Small intestine (tissue), 7 donors: ENCODE results near the gene UBXN11. TPM values are rescaled to one million over a fixed set of nuclear protein-coding genes. Genes with fewer than 3 reads are reported as not detected.
A peak's percentile ranks its signal among the peaks of the same experiment; 100 is the strongest.

Source experiments
- DNase-seq, 2 donors: peaks; one replicate each; pipeline versions ENCODE4 v3.0.0 to v3.0.0-alpha.2; 2013
- FAIRE-seq: peaks from 2 replicates; lab custom pipeline; 2012; peaks lifted over from hg19 to GRCh38; lab: Jason Lieb, UNC
- H3K27ac ChIP-seq, 3 donors: one replicate each; pipeline ENCODE4 v1.5.1; 2013; ENCODE audit warnings: low read length in 2 of 3, mild to moderate bottlenecking in 2 of 3, control low read depth in 1 of 3, inconsistent platforms in 1 of 3, low read depth in 1 of 3, moderate library complexity in 1 of 3
- H3K27me3 ChIP-seq, 3 donors: one replicate each; pipeline ENCODE4 v1.6.1; 2013; ENCODE audit warnings: low read length in 3 of 3, inconsistent platforms in 1 of 3; ENCODE audit not compliant: control insufficient read depth in 3 of 3, insufficient read depth in 3 of 3
- H3K36me3 ChIP-seq, 3 donors: one replicate each; pipeline ENCODE4 v1.6.1; 2013; ENCODE audit warnings: low read length in 3 of 3, inconsistent platforms in 1 of 3, low read depth in 1 of 3, mild to moderate bottlenecking in 1 of 3, moderate library complexity in 1 of 3; ENCODE audit not compliant: control insufficient read depth in 3 of 3, insufficient read depth in 2 of 3
- H3K4me1 ChIP-seq, 3 donors: one replicate each; pipeline ENCODE4 v1.6.1; 2013; ENCODE audit warnings: low read length in 2 of 3, inconsistent platforms in 1 of 3, low read depth in 1 of 3, mild to moderate bottlenecking in 1 of 3, moderate library complexity in 1 of 3; ENCODE audit not compliant: control insufficient read depth in 3 of 3, insufficient read depth in 2 of 3
- H3K4me3 ChIP-seq, 3 donors: one replicate each; pipeline ENCODE4 v1.5.1; 2013; ENCODE audit warnings: low read length in 3 of 3, control low read depth in 1 of 3, inconsistent platforms in 1 of 3, low read depth in 1 of 3, mild to moderate bottlenecking in 1 of 3, moderate library complexity in 1 of 3
- H3K9me3 ChIP-seq, 2 donors: one replicate each; pipeline ENCODE4 v1.6.1; 2013; ENCODE audit warnings: low read depth in 1 of 2, low read length in 1 of 2; ENCODE audit not compliant: control insufficient read depth in 2 of 2, insufficient read depth in 1 of 2
- WGBS, 3 donors: extraction: QIAGEN DNeasy Blood & Tissue Kit; methylation state at CpG; one replicate each; pipeline ENCODE4 v1.1.7; 2013; 5-methylcytosine and 5-hydroxymethylcytosine counted together
- polyA plus RNA-seq, 4 donors: library from polyadenylated mRNA; stranded (reverse) in 3 of 4; unstranded in 1 of 4; fragments of 200-250 nt in 3 of 4; fragments of 120-200 nt in 1 of 4; gene quantifications; one replicate each; pipeline versions ENCODE4 v1.2.1 to v1.2.3, GENCODE V29; 2013
- donor health status: healthy with polysubstance abuse.
- donor health status: control.
- donor health status: control.
- donor health status: Bipolar disorder and iron deficiency.
- donor health status: healthy.

UBXN11 gene
- polyA plus RNA-seq, 4 donors, result 1.1 to 35.5 (median 11.4) TPM

DNA sequence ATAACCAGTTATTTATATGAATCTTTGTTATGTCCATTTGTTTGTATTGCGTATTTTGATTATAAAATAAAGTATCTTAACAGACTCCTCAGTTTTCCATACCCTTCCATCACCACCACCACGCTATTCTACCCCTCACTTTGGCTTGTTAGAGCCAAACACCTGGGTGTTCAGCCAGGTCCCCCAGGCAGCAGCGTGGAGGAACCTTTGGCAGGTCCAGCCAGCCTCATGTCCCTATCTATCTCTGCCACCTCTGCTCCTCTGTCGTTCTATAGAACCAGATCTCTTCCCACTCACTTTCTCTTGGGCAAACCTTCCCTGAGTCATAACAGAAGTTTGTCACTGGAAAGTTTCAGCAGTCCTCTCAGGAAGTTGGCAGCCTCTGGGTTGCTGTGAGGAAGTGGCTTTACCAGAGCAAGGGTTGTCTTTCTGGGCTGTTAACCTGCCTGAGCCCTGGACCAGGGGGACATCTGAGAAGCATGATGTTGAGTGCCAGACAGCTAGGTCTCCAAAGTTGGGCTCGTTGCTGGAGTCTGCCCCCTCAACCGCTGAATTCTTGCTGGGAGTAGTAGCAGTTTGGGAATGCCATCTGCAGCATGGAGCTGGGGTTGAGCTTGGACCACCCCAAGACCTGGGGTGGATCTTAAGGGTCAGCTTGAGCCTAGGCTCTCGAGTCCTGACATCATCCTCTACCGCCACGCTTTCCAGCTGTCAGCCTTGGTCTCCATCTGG is 27.5 kb downstream of the UBXN11 start:
- H3K27ac ChIP-seq, result peak overlapping the region; percentile 92 to 96 (median 93)
- DNase-seq, result peak; percentile 51 to 63
- H3K9me3 ChIP-seq, result no peaks in the 10 kb centered on the region
- H3K4me3 ChIP-seq, result peak overlapping the region in 2 of 3 donors; percentile 93 to 95
- FAIRE-seq, result no peak
- peaks cover 0 to 59% (median 2%) of the 10 kb centered on the region in 3 donors for H3K36me3 ChIP-seq
- peaks cover 22 to 58% (median 29%) of the 10 kb centered on the region in 3 donors for H3K4me1 ChIP-seq
- H3K27me3 ChIP-seq, result no peaks in the 10 kb centered on the region
- 36 to 37% (median 37%) methylated on average over 9 of the region's 9 CpGs for WGBS, 3 donors

DNA sequence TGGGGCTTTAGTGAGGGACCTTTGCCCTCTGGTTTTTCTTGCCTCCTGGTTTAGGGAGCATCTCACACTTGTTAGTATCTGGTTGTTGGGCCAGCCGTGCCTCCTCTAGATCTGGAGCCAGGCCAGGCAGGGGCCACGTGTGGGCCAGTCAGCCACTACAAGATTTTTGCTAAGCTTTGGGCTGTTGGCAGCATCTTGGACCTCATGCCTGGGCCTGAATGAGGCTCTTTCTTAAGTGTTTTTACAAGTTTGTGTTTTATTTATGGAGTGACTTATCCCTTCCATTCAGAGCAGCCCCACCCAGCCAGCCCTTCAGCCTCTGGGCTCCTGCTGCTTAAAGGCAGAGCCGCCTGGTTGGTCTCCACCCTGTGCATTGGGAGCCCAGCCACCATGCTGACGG is 28.1 kb downstream of the UBXN11 start:
- Histone ChIP-seq H3K4me1 (peaks cover 22 to 58% (median 29%) of the 10 kb centered on the region in 3 donors), H3K27ac (peak overlapping the region; percentile 92 to 96 (median 93)), H3K36me3 (peaks cover 0 to 53% (median 2%) of the 10 kb centered on the region in 3 donors), H3K4me3 (no peak overlapping the region), H3K9me3 (no peaks in the 10 kb centered on the region), H3K27me3 (no peaks in the 10 kb centered on the region)
- WGBS, 3 donors, result 18 to 36% (median 22%) methylated on average over 4 of the region's 4 CpGs
- DNase-seq (peak; percentile 48 to 75), FAIRE-seq (no peak)

DNA sequence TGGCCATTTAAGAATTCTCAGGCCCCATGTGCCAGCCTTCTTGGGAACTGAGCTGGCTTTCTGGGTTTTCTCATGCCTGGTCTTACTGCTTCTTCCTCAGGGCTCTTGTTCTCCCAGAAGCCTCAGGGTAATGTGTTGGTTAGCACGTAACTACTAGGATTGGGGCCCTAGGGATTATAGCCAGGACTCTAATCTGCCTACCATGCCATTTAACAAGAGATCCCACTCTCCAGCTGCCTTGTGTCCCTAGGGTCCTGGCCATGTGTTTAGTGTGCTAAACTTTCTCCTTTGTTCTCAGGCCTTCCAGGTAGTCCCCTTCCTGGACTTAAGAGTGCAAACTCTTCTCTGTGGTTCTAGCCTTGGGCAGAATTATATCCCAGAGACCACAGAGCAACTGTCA is 28.7 kb downstream of the UBXN11 start:
- Histone ChIP-seq H3K36me3 (peaks cover 2 to 49% (median 2%) of the 10 kb centered on the region in 3 donors), H3K27ac (peak overlapping the region; percentile 92 to 96 (median 93)), H3K27me3 (no peaks in the 10 kb centered on the region), H3K9me3 (no peaks in the 10 kb centered on the region), H3K4me1 (peaks cover 22 to 58% (median 29%) of the 10 kb centered on the region in 3 donors), H3K4me3 (no peak overlapping the region)
- DNase-seq, result no peak
- FAIRE-seq, result no peak
- WGBS, 3 donors, result 0 to 62% (median 58%) methylated on average over 1 of the region's 1 CpG

DNA sequence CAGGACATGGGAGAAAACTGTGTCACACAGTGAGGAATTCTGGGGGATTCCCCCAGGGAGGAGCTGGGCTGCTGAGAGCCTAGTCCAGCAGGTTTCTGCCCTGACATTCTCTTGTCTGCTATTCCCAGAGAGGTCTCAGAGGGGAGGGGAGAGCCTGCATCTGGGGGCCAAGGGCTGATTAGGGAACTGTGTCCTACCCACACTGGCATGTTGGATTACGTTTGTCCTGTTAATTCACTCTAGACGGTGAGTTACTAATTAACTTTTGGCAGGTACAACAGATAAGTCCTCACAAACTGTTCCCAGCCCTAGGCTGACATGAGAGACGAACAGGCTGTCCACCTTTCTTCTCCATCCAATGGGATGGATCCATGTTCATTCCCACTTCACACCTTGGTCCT is 29.2 kb downstream of the UBXN11 start:
- Histone ChIP-seq H3K4me3 (no peak overlapping the region), H3K4me1 (peaks cover 22 to 58% (median 29%) of the 10 kb centered on the region in 3 donors), H3K27ac (peak overlapping the region; percentile 92 to 96 (median 93)), H3K9me3 (no peaks in the 10 kb centered on the region), H3K27me3 (no peaks in the 10 kb centered on the region), H3K36me3 (peaks cover 2 to 45% (median 2%) of the 10 kb centered on the region in 3 donors)
- peak; percentile 87 to 92 for DNase-seq
- WGBS, 3 donors, result 27 to 57% (median 34%) methylated on average over 3 of the region's 3 CpGs
- no peak for FAIRE-seq

DNA sequence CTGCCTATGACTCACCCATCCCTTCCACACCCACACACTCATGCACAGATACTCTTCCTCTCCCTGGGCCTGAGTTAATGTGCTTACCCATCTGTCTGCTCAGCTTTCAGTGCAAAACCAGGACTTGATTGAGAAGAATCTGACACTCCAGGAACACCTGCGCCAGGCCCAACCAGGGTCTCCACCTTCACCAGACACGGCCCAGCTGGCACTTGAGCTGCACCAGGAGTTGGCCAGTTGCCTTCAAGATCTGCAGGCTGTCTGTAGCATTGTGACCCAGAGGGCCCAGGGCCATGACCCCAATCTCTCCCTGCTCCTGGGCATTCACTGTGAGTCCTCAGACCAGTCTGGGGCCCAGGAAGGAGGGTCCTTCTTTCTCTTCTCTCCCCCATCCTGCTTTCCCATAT is 30.0 kb downstream of the UBXN11 start:
- WGBS, 3 donors, result 54 to 68% (median 64%) methylated on average over 2 of the region's 2 CpGs
- no peaks in the 10 kb centered on the region for H3K9me3 ChIP-seq
- no peaks in the 10 kb centered on the region for H3K27me3 ChIP-seq
- no peak overlapping the region for H3K4me3 ChIP-seq
- H3K4me1 ChIP-seq, result peaks cover 22 to 55% (median 29%) of the 10 kb centered on the region in 3 donors
- H3K27ac ChIP-seq, result peak overlapping the region; percentile 92 to 96 (median 93)
- peaks cover 2 to 41% (median 2%) of the 10 kb centered on the region in 3 donors for H3K36me3 ChIP-seq
- DNase-seq, result peak in 1 of 2 donors; percentile 46
- no peak for FAIRE-seq

DNA sequence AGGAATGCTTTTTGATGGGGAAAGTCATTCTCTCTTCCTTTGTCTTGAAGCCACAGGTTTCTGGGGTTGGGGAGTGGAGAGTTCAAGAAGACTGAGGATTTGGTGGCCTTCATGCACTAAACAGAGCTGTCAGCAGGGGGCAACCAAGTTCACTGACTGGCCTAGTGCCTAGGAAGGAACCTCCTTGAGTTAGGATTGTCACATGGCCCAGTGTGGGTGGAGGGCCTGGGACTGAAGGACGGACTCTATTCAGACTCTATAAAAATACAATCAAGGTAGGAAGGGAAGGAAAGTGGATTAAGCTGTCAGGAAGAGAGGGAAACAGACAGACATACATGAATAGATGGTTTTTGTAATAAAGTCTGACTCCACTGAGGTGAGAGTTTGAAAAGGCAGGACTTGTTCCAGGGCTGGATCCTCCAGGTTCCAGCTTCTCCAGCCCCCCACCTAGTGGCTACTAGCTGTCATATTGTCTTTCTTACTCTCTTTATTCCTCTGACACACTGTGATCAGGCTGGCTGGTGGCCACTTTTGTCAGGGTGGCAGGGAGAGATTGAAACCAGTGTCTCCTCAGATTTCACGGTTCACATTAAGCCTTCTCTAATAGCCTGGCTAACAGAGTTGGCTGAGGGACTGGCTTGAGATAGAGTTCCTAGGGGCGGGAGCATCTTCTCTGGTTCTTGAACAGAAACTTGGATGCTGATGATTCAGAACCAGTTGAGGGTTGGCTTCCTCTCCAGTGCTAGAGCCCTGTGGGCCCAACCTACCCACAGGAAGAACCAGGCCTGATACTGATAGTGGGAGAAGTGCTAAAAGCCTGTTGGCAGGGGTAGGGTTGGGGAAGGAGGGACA is 30.6 kb downstream of the UBXN11 start:
- Histone ChIP-seq H3K4me3 (no peak overlapping the region), H3K9me3 (no peaks in the 10 kb centered on the region), H3K4me1 (peaks cover 22 to 50% (median 25%) of the 10 kb centered on the region in 3 donors), H3K27ac (peak overlapping the region; percentile 92 to 96 (median 93)), H3K36me3 (peaks cover 0 to 37% (median 2%) of the 10 kb centered on the region in 3 donors), H3K27me3 (no peaks in the 10 kb centered on the region)
- WGBS, 3 donors, result 20 to 21% (median 20%) methylated on average over 3 of the region's 3 CpGs
- DNase-seq (peak; percentile 91), FAIRE-seq (no peak)

DNA sequence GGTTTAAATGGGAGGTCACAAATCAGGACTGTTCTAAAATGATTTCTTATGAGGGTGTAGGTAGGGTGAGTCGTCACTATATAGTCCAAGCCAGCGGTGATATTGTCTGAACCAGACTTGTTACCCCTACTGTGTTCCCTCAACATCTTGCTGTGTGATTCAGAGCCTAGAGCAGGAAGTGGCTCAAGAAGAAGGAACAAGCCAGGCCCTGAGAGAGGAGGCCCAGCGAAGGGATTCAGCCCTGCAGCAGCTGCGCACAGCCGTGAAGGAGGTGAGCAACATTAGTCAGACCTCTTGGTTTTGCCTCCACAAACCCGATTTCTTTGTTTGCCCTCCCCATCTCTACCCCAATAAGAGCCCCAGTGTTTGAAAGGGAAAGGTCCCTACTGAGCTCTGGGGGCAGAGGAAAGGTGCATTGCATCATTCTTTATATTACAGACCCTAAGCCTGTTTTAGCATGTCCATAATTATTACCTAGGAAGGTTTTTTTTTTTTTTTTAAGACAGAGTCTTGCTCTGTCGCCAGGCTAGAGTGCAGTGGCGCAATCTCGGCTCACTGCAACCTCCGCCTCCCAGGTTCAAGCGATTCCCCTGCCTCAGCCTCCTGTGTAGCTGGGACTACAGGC is 31.5 kb downstream of the UBXN11 start:
- 77 to 86% (median 81%) methylated on average over 11 of the region's 11 CpGs for WGBS, 3 donors
- FAIRE-seq (no peak), DNase-seq (no peak)
- H3K4me3 ChIP-seq, result no peak overlapping the region
- H3K27me3 ChIP-seq, result no peaks in the 10 kb centered on the region
- no peaks in the 10 kb centered on the region for H3K9me3 ChIP-seq
- peaks cover 0 to 36% (median 8%) of the 10 kb centered on the region in 3 donors for H3K36me3 ChIP-seq
- peaks cover 22 to 44% (median 23%) of the 10 kb centered on the region in 3 donors for H3K4me1 ChIP-seq
- peak overlapping the region in 1 of 3 donors; percentile 93 for H3K27ac ChIP-seq

DNA sequence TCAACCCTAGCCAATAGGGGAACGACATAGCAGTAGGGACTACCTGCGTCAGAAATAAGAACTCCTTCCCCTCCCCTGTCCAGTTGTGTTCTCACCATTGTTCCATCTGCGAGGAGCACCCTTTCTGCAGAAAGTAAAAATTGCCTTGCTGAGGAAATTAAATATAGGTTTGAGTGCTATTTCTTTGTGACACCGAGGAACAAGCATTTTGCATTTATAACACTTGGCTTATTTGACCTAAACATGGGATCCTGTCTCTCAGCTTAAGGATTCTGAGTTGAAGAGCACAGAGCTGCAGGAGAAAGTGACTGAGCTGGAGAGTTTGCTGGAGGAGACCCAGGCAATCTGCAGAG is 37.3 kb downstream of the UBXN11 start:
- no peak overlapping the region for H3K27ac ChIP-seq
- FAIRE-seq, result no peak
- 98 to 99% (median 99%) methylated on average over 4 of the region's 4 CpGs for WGBS, 3 donors
- no peak for DNase-seq
- H3K4me3 ChIP-seq, result no peak overlapping the region
- no peaks in the 10 kb centered on the region for H3K4me1 ChIP-seq
- peaks cover 3 to 28% (median 9%) of the 10 kb centered on the region in 3 donors for H3K36me3 ChIP-seq
- no peaks in the 10 kb centered on the region for H3K27me3 ChIP-seq
- peaks cover 0 to 13% of the 10 kb centered on the region in 2 donors for H3K9me3 ChIP-seq
